Brain microvascular endothelial cell (primary cell): ENCODE data around the gene SEC23A.

ENCODE experiments used
- DNase-seq: peaks from one replicate; pipeline ENCODE4 v3.0.0-alpha.2; 2020
- H3K27ac ChIP-seq: fragments of 250-450 bp; sonication (Bioruptor Pico); 2 replicates; pipeline ENCODE4 v1.5.1; 2020; ENCODE audit warnings: mild to moderate bottlenecking, moderate library complexity
- H3K27me3 ChIP-seq: fragments of 250-450 bp; sonication (Bioruptor Pico); replicated peaks from 2 replicates; pipeline ENCODE4 v1.5.1; 2020; ENCODE audit warnings: mild to moderate bottlenecking
- H3K36me3 ChIP-seq: fragments of 250-450 bp; sonication (Bioruptor Pico); replicated peaks from 2 replicates; pipeline ENCODE4 v1.5.1; 2020; ENCODE audit warnings: mild to moderate bottlenecking
- H3K4me3 ChIP-seq: 2 replicates; pipeline ENCODE4 v1.5.1; 2011; ENCODE audit warnings: low read depth, mild to moderate bottlenecking, control low read depth, low read length, moderate library complexity
- CTCF ChIP-seq: IDR thresholded peaks from 2 replicates; pipeline ENCODE4 v1.5.1; 2011; ENCODE audit warnings: low read depth, mild to moderate bottlenecking, moderate library complexity, low read length, control low read depth, inconsistent platforms; ENCODE audit errors: missing control alignments
- in situ Hi-C: cut with HindIII; loops from 2 replicates; pipeline ENCODE4 v1.10.0; 2017; ENCODE audit warnings: low sequenced_read_pairs, low pct_ligation_motif_present

The SEC23A gene

GRCh38 chr14:38999949-39000348, 103.1 kb downstream of the SEC23A start:
- in situ Hi-C loops: no loop called here
- no peak for DNase-seq
- Histone ChIP-seq H3K27me3 (no peaks in the 10 kb centered on the region), H3K27ac (no peak overlapping the region), H3K36me3 (no peaks in the 10 kb centered on the region), H3K4me3 (no peak overlapping the region)
- no peak for TF ChIP-seq CTCF

- no peak overlapping the region for H3K4me3 ChIP-seq
- DNase-seq: no peak
- no peaks in the 10 kb centered on the region for H3K27me3 ChIP-seq
- in situ Hi-C loops: no loop called here
- no peaks in the 10 kb centered on the region for H3K36me3 ChIP-seq
- TF ChIP-seq CTCF: no peak
- no peak overlapping the region for H3K27ac ChIP-seq
These were observed 108.3 kb downstream of the SEC23A start for GRCh38 chr14:38994731-38995130.

GRCh38 chr14:38993981-38994380, 109.1 kb downstream of the SEC23A start:
- Histone ChIP-seq H3K36me3 (no peaks in the 10 kb centered on the region), H3K27me3 (no peaks in the 10 kb centered on the region), H3K4me3 (no peak overlapping the region), H3K27ac (no peak overlapping the region)
- in situ Hi-C loops: no loop called here
- no peak for TF ChIP-seq CTCF
- no peak for DNase-seq

- Histone ChIP-seq H3K4me3 (no peak overlapping the region), H3K36me3 (no peaks in the 10 kb centered on the region), H3K27me3 (no peaks in the 10 kb centered on the region), H3K27ac (no peak overlapping the region)
- in situ Hi-C loops: no loop called here
- TF ChIP-seq CTCF: no peak
- no peak for DNase-seq
These were observed 110.8 kb downstream of the SEC23A start for GRCh38 chr14:38992067-38992844.

GRCh38 chr14:38991299-38991698, 111.7 kb downstream of the SEC23A start:
- in situ Hi-C loops: no loop called here
- TF ChIP-seq CTCF: no peak
- H3K27me3 ChIP-seq: no peaks in the 10 kb centered on the region
- H3K36me3 ChIP-seq: no peaks in the 10 kb centered on the region
- DNase-seq: no peak
- H3K27ac ChIP-seq: no peak overlapping the region
- H3K4me3 ChIP-seq: no peak overlapping the region

GRCh38 chr14:38989922-38990546, 113.0 kb downstream of the SEC23A start:
- in situ Hi-C loops: no loop called here
- Histone ChIP-seq H3K27me3 (no peaks in the 10 kb centered on the region), H3K36me3 (no peaks in the 10 kb centered on the region), H3K4me3 (no peak overlapping the region), H3K27ac (no peak overlapping the region)
- DNase-seq: no peak
- TF ChIP-seq CTCF: no peak
